DMS 273 treated with DMSO at 0.1 percent for 48 hours (cell line): ENCODE measurements around the gene PTPRN2.

Experiments
- DNase-seq: peaks from one replicate; lab custom pipeline; 2025; lab: John Stamatoyannopoulos, UW

PTPRN2 gene

DNA sequence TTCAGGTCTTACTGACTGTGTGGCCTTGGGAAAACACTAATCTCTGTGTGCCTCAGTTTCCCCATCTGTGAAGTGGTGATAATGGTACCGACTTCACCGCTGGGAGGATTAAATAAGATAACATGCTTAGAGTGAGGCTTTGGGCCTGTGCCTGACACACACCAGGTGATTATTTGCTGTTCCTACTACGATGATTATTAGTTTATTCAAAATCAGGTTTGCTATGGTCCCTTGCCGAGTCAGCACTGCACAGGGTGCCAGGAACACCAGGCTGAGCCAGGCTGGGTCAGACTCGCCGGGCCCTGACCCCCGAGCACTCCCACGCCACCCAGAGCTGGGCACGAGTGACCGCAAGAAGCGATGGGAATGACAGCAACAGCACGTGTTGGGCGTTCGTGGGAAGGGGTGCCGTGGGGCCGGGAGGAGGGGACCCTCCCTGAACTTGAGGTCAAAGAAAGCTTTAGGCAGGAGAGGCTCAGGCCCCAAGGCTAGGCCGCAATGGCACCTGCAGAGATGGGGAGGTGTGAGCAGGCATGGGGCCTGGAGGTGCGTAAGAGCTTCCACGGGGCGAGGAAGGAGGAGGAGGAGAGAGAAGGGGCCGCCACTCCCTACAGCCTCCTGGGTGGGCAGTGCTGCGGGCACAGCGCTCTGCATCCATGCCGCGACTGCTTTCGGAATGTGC, 925.4 kb downstream of the PTPRN2 start:
- no peak for DNase-seq

DNA sequence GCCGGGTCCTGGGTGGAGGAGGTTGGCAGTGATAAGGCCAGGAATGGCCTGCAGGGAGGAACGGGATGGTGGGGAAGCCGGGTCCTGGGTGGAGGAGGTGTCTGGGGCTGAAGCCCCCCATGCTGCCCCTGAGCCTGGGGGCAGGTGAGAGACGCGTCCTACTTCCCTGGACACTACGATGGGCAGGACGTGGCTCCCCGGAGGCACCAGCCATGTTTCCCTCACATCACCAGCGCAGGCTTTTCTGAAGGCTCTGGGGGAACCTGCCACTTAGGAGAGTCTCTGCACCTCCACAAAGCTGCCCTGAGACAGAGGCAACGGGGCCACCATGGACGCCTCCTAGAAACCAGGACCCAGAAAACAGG, 926.0 kb downstream of the PTPRN2 start:
- no peak for DNase-seq

DNA sequence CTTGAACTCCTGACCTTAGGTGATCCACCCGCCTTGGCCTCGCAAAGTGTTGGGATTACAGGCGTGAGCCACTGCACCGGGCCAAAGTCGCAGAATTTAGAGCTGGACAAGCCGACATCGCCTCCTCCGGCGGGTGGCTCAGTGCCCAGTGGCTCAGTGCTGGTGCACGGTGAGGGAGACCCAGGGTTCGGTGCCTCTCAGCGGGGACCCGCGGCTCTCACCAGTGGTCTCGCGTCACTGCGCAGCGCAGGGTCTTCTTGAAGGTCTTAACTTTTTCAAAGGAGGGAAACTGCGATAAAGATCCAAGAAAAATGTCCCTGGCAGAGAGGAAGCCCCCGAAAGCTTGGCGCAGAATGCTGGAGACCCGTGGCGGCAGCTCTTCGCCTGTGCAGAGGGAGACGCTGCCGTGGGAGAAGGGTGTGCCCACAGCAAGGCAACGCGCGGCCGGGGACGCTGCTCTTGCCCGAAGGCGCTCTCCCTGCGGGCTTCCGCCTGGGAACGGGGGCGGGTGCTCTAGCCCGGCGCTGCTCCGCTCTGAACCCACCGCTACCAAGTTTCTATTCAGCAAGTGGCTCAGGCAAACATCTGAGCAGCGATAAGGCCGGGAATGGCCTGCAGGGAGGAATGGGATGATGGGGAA, 926.5 kb downstream of the PTPRN2 start:
- no peak for DNase-seq

- no peak for DNase-seq
These were observed 928.7 kb downstream of the PTPRN2 start for GRCh38 chr7:157658851-157659412.

DNA sequence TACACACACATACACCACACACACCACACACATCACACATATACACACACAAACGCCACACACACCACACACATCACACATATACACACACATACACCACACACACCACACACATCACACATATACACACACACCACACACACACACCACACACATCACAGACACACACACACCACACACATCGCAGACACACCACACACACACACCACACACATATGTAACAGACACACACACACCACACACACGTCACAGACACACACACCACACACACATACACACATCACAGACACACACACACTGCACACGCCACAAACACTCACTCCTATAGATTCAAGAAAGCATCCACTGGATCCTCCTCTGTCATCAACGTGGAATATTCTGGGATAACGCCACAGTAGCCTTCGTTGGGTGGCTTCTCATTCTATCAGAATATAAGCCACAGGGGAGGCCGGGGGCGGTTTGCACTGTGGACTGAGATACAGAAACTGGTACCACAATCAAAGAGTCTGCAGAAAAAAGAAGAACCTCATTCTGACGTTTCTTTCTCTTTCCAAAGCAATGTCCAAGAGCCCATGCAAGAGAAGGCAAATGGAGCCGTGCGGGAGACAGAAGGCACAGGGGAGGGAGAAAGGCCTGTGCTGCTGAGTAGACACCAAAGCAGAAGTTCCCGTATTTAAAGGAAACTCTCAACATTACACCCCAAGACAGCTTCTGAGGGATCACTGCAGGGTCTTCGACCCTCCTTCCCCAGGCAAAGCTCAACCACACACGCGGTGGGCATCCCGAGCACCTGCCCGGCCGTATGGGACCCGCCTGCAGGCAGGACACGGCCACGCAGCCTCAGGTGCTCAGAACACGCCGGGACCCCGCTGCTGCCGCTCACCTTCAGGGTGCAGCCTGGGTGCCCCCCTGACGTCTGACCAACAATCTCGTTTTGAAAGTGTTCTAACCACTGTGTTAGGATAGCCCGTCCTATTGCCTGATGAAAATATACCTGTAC, 929.6 kb downstream of the PTPRN2 start:
- DNase-seq, result no peak

- no peak for DNase-seq
These were observed 931.3 kb downstream of the PTPRN2 start for GRCh38 chr7:157656195-157656769.

- no peak for DNase-seq
These were observed 933.3 kb downstream of the PTPRN2 start for GRCh38 chr7:157654350-157654749.

- DNase-seq, result no peak
These were observed 933.8 kb downstream of the PTPRN2 start for GRCh38 chr7:157653827-157654207.

GRCh38 chr7:157652954-157653826, 934.4 kb downstream of the PTPRN2 start:
- DNase-seq, result no peak

GRCh38 chr7:157652161-157652953, 935.3 kb downstream of the PTPRN2 start:
- DNase-seq, result no peak

GRCh38 chr7:157651366-157652160, 936.1 kb downstream of the PTPRN2 start:
- no peak for DNase-seq

GRCh38 chr7:157650801-157651200, 936.8 kb downstream of the PTPRN2 start:
- DNase-seq, result no peak

DNA sequence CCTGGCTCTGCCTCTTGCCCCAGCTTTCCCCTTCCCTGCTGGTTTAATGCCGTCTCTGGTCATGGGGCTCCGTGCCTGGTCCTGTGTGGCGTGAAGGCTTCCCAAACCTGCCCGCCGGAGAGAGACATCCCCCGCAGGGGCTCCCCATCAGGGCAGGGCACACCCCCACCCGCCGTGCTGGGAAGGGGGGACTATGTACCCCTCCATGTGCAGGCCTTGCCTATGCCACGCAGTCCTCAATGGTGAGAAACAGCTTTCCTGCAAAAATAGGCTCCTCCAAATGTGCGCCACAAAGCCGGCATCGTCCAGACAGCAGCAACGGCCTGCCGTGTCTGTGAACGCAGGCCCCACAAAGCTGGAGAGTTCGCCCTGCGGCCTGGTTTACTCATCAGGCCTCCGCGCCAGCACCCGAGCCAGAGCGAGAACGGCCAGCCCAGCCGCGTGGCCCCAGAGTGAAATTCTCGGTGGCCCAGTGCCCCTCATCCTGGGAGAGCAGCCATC, 937.4 kb downstream of the PTPRN2 start:
- no peak for DNase-seq

- DNase-seq, result no peak
These were observed 941.1 kb downstream of the PTPRN2 start for GRCh38 chr7:157646551-157646950.

DNA sequence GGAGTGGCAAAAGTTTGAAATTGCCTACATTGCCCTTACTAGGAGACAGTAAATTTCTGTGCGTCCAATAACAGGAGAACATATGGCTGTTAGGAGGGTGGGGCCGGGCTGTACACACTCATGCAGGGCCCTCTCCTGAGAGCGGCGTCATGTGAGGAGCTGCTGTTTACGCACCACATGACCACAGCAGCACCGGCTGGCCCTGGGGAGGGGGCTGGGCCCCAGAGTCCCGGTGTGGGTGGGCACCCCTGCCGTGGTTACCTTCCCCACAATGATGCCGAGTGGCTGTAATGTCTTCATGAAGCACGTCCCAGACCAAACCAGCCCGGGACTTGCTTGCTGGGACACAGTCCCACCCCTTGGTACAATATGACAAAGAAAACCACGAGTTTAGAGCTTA, 942.1 kb downstream of the PTPRN2 start:
- no peak for DNase-seq

DNA sequence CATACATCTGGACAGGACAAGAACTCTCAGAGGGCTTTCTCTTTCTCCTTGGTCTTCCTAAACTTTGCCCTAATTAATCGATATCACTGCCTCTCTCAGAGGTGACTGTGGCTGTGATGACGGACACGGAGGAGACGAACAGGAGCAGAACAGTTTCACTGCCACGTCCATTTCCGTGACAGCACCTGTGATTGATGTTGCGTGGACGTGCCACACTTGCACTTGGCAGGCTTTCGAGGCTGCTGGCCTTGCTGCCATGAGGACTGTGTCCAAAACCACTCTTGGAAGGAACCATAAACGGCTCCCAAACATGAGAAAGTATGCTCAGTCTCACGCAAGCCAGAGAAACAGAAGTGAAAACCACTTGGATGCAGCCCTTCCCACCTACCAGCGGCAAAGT, 942.7 kb downstream of the PTPRN2 start:
- DNase-seq, result no peak

DNA sequence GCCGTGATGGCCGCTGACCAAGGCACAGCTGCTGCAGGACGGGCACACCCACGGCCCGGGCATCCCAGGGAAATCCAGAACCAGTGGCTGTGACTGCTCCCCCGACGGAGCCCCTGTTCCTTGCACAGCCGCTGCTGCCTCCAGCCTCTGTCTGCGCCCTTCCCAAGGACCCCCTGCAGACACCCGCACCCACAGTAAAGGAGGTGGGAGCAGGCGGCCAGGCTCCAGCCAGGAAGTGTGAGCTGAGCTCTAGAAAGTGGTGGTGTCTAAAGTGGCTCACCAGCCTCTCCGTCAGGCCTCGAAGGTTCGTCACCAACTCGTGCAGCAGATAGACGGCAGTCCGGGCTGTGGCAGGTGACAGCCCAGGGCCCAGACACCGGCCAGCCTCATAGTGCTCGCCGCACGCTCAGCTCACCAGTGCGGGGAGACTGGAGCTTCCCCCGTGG, 944.1 kb downstream of the PTPRN2 start:
- DNase-seq, result no peak

DNA sequence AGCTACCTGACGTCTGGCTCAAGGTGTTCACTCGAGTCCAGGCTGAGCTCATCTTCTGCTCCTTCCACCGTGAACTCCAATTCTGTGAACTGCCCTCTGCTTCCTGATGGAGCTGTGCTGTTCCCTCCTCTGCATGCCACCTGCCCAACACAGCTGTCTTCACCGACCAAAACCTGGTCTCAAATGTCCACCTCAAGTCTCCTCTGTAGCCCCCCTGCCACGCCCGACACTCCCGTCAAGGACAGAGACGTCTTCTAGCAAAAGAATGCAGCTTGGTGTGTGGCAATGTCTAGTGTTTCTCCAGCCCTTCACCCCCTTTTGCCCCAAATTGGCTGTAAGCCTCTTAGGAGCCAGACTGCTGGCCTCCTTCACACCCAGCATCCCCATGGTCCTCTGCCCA, 945.8 kb downstream of the PTPRN2 start:
- no peak for DNase-seq

- no peak for DNase-seq
These were observed 947.5 kb downstream of the PTPRN2 start for GRCh38 chr7:157640144-157640543.
